Uterus (tissue), 2 donors: ENCODE results near the gene NPFFR1.

ENCODE experiments used
- CTCF ChIP-seq, 4 experiments: fragments of 200-600 bp in 2 of 4; fragments of 450-650 bp in 2 of 4; sonication (generic) in 2 of 4; IDR thresholded peaks; one replicate each; pipeline ENCODE4 v1.5.1; 2016 to 2019; ENCODE audit warnings: antibody characterized with exemption in 4 of 4, mild to moderate bottlenecking in 2 of 4, moderate library complexity in 1 of 4
- POLR2A ChIP-seq, 2 donors: fragments of 450-650 bp; IDR thresholded peaks; one replicate each; pipeline ENCODE4 v1.6.1; 2016; ENCODE audit warnings: antibody characterized with exemption in 2 of 2, mild to moderate bottlenecking in 1 of 2, moderate library complexity in 1 of 2

GRCh38 chr10:70308121-70309060, 24.6 kb upstream of the NPFFR1 start:
- TF ChIP-seq CTCF (IDR thresholded peaks at IDR 0.05) (no peak), POLR2A (IDR thresholded peaks at IDR 0.05) (no peak)
